GM18505 (cell line): ENCODE data around the gene EBP.

ENCODE experiments used
- ATAC-seq: cut with Tn5 transposase; IDR thresholded peaks from one replicate; pipeline ENCODE4 v1.9.1; 2021; ENCODE audit not compliant: unreplicated experiment
- POLR2A ChIP-seq: IDR thresholded peaks from 4 replicates; pipeline ENCODE4 v1.6.1; 2011; ENCODE audit warnings: borderline replicate concordance; ENCODE audit not compliant: insufficient read depth, insufficient read length; ENCODE audit errors: extremely low read depth

EBP gene

GRCh38 chrX:48558271-48558670 is 36.7 kb downstream of the EBP start:
- no peak for TF ChIP-seq POLR2A
- no peak for ATAC-seq

- ATAC-seq = no peak
- no peak for TF ChIP-seq POLR2A
These were observed 38.0 kb downstream of the EBP start for GRCh38 chrX:48559636-48560035.

- TF ChIP-seq POLR2A = no peak
- ATAC-seq = no peak
These were observed 38.4 kb downstream of the EBP start for GRCh38 chrX:48560056-48560455.

GRCh38 chrX:48560681-48561080 is 39.1 kb downstream of the EBP start:
- TF ChIP-seq POLR2A = no peak
- no peak for ATAC-seq

- TF ChIP-seq POLR2A = no peak
- peak; percentile 30 for ATAC-seq
These were observed 48.4 kb downstream of the EBP start for GRCh38 chrX:48569958-48570357.

- ATAC-seq = no peak
- no peak for TF ChIP-seq POLR2A
These were observed 52.2 kb downstream of the EBP start for GRCh38 chrX:48573690-48574269.

- TF ChIP-seq POLR2A = peak; percentile 94
- peak; percentile 85 for ATAC-seq
These were observed 53.0 kb downstream of the EBP start, which contains the start of gene RBM3 for GRCh38 chrX:48574270-48575266. TSS of gene RBM3 (plus strand) at chrX:48574484. CDS start at chrX:48575181, 697 bp downstream.

GRCh38 chrX:48575642-48576041 is 54.0 kb downstream of the EBP start:
- TF ChIP-seq POLR2A = no peak

GRCh38 chrX:48576108-48576507 is 54.5 kb downstream of the EBP start:
- ATAC-seq = no peak
- no peak for TF ChIP-seq POLR2A

More at GRCh38 chrX:48575642-48576041, 54.0 kb downstream of the EBP start:
- no peak for ATAC-seq
